Right renal pelvis (tissue), 4 donors: ENCODE data around the gene UGCG. TPM values are rescaled to one million over a fixed set of nuclear protein-coding genes. Genes with fewer than 3 reads are reported as not detected.
A peak's percentile ranks its signal among the peaks of the same experiment; 100 is the strongest.
"Not testable (repeated sequence)": the region's sequence is repeated elsewhere in the genome, so short reads cannot be mapped to it uniquely, and the experiment has no call there.

Experiments
- DNase-seq, 4 donors: peaks; one replicate each; pipeline ENCODE4 v3.0.0-alpha.2; 2013; ENCODE audit warnings: low read depth in 4 of 4, low spot score in 3 of 4, missing footprints in 1 of 4
- polyA plus RNA-seq, 4 donors: library from polyadenylated mRNA; unstranded; fragments of 120-200 nt; gene quantifications; one replicate each; pipeline ENCODE4 v1.2.1, GENCODE V29; 2013; ENCODE audit not compliant: insufficient read length in 4 of 4

UGCG gene
- polyA plus RNA-seq = 100 to 1,000 TPM in 1 of 4 donors, 10 to 100 TPM in 3; 61.6 to 101 (median 79.4) TPM

- peak; percentile 82 to 91 (median 86) for DNase-seq
Measured at GRCh38 chr9:111895996-111896941, at the start of gene UGCG. Gene UGCG (plus strand): TSS chr9:111896814. CDS start chr9:111897216, 402 bp downstream.

GRCh38 chr9:111851553-111851952 is 45.1 kb upstream of the UGCG start:
- DNase-seq = no peak

GRCh38 chr9:111852291-111852690 is 44.3 kb upstream of the UGCG start:
- no peak for DNase-seq

GRCh38 chr9:111853450-111853827 is 43.2 kb upstream of the UGCG start:
- no peak for DNase-seq

- no peak for DNase-seq
Measured at GRCh38 chr9:111854799-111855198, 41.8 kb upstream of the UGCG start.

- DNase-seq = no peak
Measured at GRCh38 chr9:111857555-111858211, 38.9 kb upstream of the UGCG start.

GRCh38 chr9:111860443-111860842 is 36.2 kb upstream of the UGCG start:
- DNase-seq = no peak

GRCh38 chr9:111863636-111864035 is 33.0 kb upstream of the UGCG start:
- DNase-seq = no peak

GRCh38 chr9:111866976-111867375 is 29.6 kb upstream of the UGCG start:
- DNase-seq = no peak

- DNase-seq = no peak
Measured at GRCh38 chr9:111868475-111868874, 28.1 kb upstream of the UGCG start.

- DNase-seq = no peak
Measured at GRCh38 chr9:111870774-111871498, 25.7 kb upstream of the UGCG start.

- no peak for DNase-seq
Measured at GRCh38 chr9:111871499-111871855, 25.1 kb upstream of the UGCG start.

- no peak for DNase-seq
Measured at GRCh38 chr9:111872886-111873285, 23.7 kb upstream of the UGCG start.

- no peak for DNase-seq
Measured at GRCh38 chr9:111873901-111874300, 22.7 kb upstream of the UGCG start.

- DNase-seq = no peak
Measured at GRCh38 chr9:111874500-111874899, 22.1 kb upstream of the UGCG start.

- not testable (repeated sequence) for DNase-seq
Measured at GRCh38 chr9:111875291-111875690, 21.3 kb upstream of the UGCG start.

GRCh38 chr9:111875691-111876090 is 20.9 kb upstream of the UGCG start:
- DNase-seq = not testable (repeated sequence)

- DNase-seq = no peak
Measured at GRCh38 chr9:111876179-111876578, 20.4 kb upstream of the UGCG start.

- no peak for DNase-seq
Measured at GRCh38 chr9:111877420-111877819, 19.2 kb upstream of the UGCG start.

- DNase-seq = no peak
Measured at GRCh38 chr9:111878946-111879345, 17.7 kb upstream of the UGCG start.
